Upper lobe of right lung (tissue), 1 donor: ENCODE data around the gene SPACA7. TPM values are rescaled to one million over a fixed set of nuclear protein-coding genes. Genes with fewer than 3 reads are reported as not detected.
"Not testable (repeated sequence)": the region's sequence is repeated elsewhere in the genome, so short reads cannot be mapped to it uniquely, and the experiment has no call there.

Experiments
- ATAC-seq: fragments of 200-7000 bp; cut with Tn5 transposase; one replicate; pipeline ENCODE4 v1.9.1; 2020; ENCODE audit warnings: mild to moderate bottlenecking, moderate library complexity
- DNase-seq: peaks from one replicate; pipeline ENCODE4 v3.0.0-alpha.2; 2020
- H3K27ac ChIP-seq: fragments of 200-600 bp; one replicate; pipeline ENCODE4 v1.8.0; 2022
- H3K27me3 ChIP-seq: fragments of 200-600 bp; one replicate; pipeline ENCODE4 v1.8.0; 2022; ENCODE audit warnings: mild to moderate bottlenecking
- H3K36me3 ChIP-seq: fragments of 200-600 bp; one replicate; pipeline ENCODE4 v1.8.0; 2022
- H3K4me1 ChIP-seq: fragments of 200-600 bp; one replicate; pipeline ENCODE4 v1.8.0; 2022
- H3K4me3 ChIP-seq: fragments of 200-600 bp; one replicate; pipeline ENCODE4 v1.8.0; 2022; ENCODE audit warnings: mild to moderate bottlenecking
- H3K9me3 ChIP-seq: fragments of 200-600 bp; one replicate; pipeline ENCODE4 v1.8.0; 2022
- CTCF ChIP-seq: fragments of 200-600 bp; IDR thresholded peaks from one replicate; pipeline ENCODE4 v1.8.0; 2022; ENCODE audit warnings: antibody characterized with exemption
- intact Hi-C: fragments of 100-400 bp; cut with DNase I; formaldehyde crosslinking; loops from one replicate; pipeline ENCODE4 v1.11.0; 2022
- total RNA-seq: library from RNA; stranded (reverse); fragmentation: NEBNext Ultra II Directional; extraction: Animal tissue kit (Norgen Biotek cat#: 25700); gene quantifications from one replicate; pipeline ENCODE4 v1.2.1, GENCODE V29; 2021
- donor health status: DM: no; HTN: yes; CAD: no; lungs with severe emphysema.

SPACA7 gene
- total RNA-seq, 1 donor from 2014 or later, result not detected

GRCh38 chr13:112431734-112432133, 55.6 kb downstream of the SPACA7 start:
- ATAC-seq (no peak), DNase-seq (no peak)
- H3K27me3 ChIP-seq, result no peaks in the 10 kb centered on the region
- H3K4me1 ChIP-seq, result no peaks in the 10 kb centered on the region
- H3K4me3 ChIP-seq, result no peak overlapping the region
- no peak for TF ChIP-seq CTCF
- intact Hi-C loops, result no loop called here
- H3K36me3 ChIP-seq, result no peaks in the 10 kb centered on the region
- H3K27ac ChIP-seq, result no peak overlapping the region
- no peaks in the 10 kb centered on the region for H3K9me3 ChIP-seq

DNA sequence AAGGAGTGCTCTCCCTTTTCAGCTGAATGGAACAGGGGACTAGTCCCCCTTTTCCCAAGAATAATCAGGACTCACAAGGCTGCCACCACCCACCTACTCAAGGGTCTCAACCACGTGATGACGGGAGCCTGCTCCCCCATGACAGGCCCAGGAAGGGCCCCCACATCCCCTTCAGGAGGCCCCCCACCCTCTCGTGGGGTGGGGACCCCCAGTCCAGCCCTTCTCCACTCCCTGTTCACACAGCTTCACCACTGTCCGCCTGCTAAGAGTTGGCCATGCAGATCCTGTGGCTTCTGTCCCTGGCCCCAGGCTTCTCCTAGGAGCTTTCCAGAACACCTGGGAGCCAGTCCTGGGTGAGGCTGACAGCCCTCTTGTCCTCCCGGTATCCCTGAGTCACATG, 56.6 kb downstream of the SPACA7 start:
- DNase-seq, H3K27me3 ChIP-seq, H3K9me3 ChIP-seq, intact Hi-C loops, H3K4me3 ChIP-seq, H3K36me3 ChIP-seq, H3K27ac ChIP-seq, H3K4me1 ChIP-seq: not testable (repeated sequence)
- ATAC-seq, result peak; percentile 16

- DNase-seq, H3K36me3 ChIP-seq, H3K9me3 ChIP-seq, intact Hi-C loops, ATAC-seq, H3K27ac ChIP-seq, H3K27me3 ChIP-seq, H3K4me3 ChIP-seq, H3K4me1 ChIP-seq: not testable (repeated sequence)
Observed at GRCh38 chr13:112433517-112433916, 57.4 kb downstream of the SPACA7 start.

GRCh38 chr13:112434032-112434431, 57.9 kb downstream of the SPACA7 start:
- Histone ChIP-seq H3K36me3 (no peaks in the 10 kb centered on the region), H3K4me3 (no peak overlapping the region), H3K27me3 (no peaks in the 10 kb centered on the region), H3K9me3 (peaks cover 9% of the 10 kb centered on the region), H3K4me1 (no peaks in the 10 kb centered on the region), H3K27ac (no peak overlapping the region)
- no peak for TF ChIP-seq CTCF
- DNase-seq (no peak), ATAC-seq (no peak)
- intact Hi-C loops, result no loop called here

DNA sequence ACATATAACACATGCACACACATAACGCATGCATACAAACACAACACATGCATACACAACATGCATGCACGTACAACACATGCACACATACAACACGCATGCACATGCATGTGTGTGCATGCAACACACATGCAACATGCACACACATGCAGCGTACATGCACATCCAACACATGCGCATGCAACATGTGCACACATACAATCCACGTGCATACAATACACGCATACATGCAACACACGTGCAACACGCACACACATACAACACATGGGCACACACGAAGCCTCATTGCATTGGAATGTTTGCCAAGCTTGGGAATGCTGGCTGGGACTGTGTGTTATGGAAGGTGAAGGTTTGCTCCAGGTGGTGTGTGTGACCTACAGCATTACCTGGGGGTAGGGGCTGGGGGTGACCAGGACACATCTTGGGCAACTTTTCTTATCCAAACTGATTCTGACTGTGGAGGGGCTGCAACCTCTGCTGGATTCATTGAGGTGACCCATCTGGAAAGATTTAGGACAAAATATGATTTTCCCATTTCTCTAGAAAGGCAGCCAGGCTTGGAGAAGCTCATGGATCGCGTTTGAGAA, 58.9 kb downstream of the SPACA7 start:
- intact Hi-C loops, result no loop called here
- ATAC-seq (no peak), DNase-seq (no peak)
- Histone ChIP-seq H3K4me3 (no peak overlapping the region), H3K27me3 (no peaks in the 10 kb centered on the region), H3K9me3 (peaks cover 9% of the 10 kb centered on the region), H3K27ac (no peak overlapping the region), H3K4me1 (no peaks in the 10 kb centered on the region), H3K36me3 (no peaks in the 10 kb centered on the region)
- TF ChIP-seq CTCF, result no peak

GRCh38 chr13:112435973-112436372, 59.8 kb downstream of the SPACA7 start:
- no peak for DNase-seq
- Histone ChIP-seq H3K27me3 (no peaks in the 10 kb centered on the region), H3K36me3 (no peaks in the 10 kb centered on the region), H3K27ac (no peak overlapping the region), H3K4me3 (no peak overlapping the region), H3K4me1 (no peaks in the 10 kb centered on the region), H3K9me3 (peaks cover 9% of the 10 kb centered on the region)
- no peak for ATAC-seq
- TF ChIP-seq CTCF, result no peak
- intact Hi-C loops, result no loop called here

DNA sequence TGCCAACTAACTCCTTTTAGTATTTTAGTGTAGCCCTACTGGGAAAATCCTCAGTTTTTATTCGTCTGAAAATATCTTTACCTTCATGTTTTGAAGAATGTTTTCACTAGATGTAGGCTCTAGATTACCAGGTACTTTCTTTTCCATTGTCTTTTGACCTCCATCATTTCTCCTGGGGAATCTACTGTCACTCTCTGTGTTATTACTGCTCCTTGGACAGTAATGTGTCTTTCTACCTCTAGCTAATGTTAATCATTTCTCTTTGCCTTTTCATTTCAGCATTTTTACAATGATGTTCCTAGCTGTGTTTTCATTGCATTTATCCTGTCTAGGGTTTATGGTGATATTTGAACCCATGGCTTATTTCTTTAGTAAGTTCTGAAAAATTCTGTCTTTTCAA, 61.9 kb downstream of the SPACA7 start:
- H3K4me3 ChIP-seq, result no peak overlapping the region
- H3K4me1 ChIP-seq, result no peaks in the 10 kb centered on the region
- intact Hi-C loops, result no loop called here
- no peaks in the 10 kb centered on the region for H3K36me3 ChIP-seq
- H3K27me3 ChIP-seq, result peaks cover 9% of the 10 kb centered on the region
- TF ChIP-seq CTCF, result no peak
- DNase-seq (no peak), ATAC-seq (no peak)
- peaks cover 9% of the 10 kb centered on the region for H3K9me3 ChIP-seq
- H3K27ac ChIP-seq, result no peak overlapping the region
